GM19468 (cell line): ENCODE data around the gene FRMD8.

Experiments
- ATAC-seq: cut with Tn5 transposase; IDR thresholded peaks from one replicate; pipeline ENCODE4 v1.9.1; 2021; ENCODE audit warnings: mild to moderate bottlenecking, moderate library complexity, moderate number of reproducible peaks; ENCODE audit not compliant: unreplicated experiment; ENCODE audit errors: extremely low read depth

Gene FRMD8

GRCh38 chr11:65432686-65433582 is 46.5 kb downstream of the FRMD8 start:
- no peak for ATAC-seq

- no peak for ATAC-seq
Measured at GRCh38 chr11:65433657-65434056, 47.2 kb downstream of the FRMD8 start.

- ATAC-seq, result no peak
Measured at GRCh38 chr11:65434057-65434666, 47.7 kb downstream of the FRMD8 start.

- ATAC-seq, result no peak
Measured at GRCh38 chr11:65434667-65435410, 48.4 kb downstream of the FRMD8 start.

GRCh38 chr11:65435411-65435931 is 49.0 kb downstream of the FRMD8 start:
- no peak for ATAC-seq

GRCh38 chr11:65435981-65436411 is 49.6 kb downstream of the FRMD8 start:
- no peak for ATAC-seq

GRCh38 chr11:65436412-65437032 is 50.1 kb downstream of the FRMD8 start:
- no peak for ATAC-seq

GRCh38 chr11:65437436-65438227 is 51.2 kb downstream of the FRMD8 start:
- ATAC-seq, result no peak

GRCh38 chr11:65438257-65439151 is 52.1 kb downstream of the FRMD8 start:
- no peak for ATAC-seq

- ATAC-seq, result no peak
Measured at GRCh38 chr11:65439331-65440181, 53.1 kb downstream of the FRMD8 start.

- peak; percentile 38 for ATAC-seq
Measured at GRCh38 chr11:65440831-65441499, 54.5 kb downstream of the FRMD8 start.

GRCh38 chr11:65442842-65443331 is 56.5 kb downstream of the FRMD8 start:
- ATAC-seq, result no peak

- no peak for ATAC-seq
Measured at GRCh38 chr11:65444314-65445051, 58.0 kb downstream of the FRMD8 start.

GRCh38 chr11:65445101-65445603 is 58.7 kb downstream of the FRMD8 start:
- ATAC-seq, result no peak

- no peak for ATAC-seq
Measured at GRCh38 chr11:65445604-65446445, 59.4 kb downstream of the FRMD8 start.
